Activated naive CD8-positive, alpha-beta T cell treated with anti-CD3 and anti-CD28 coated beads, Interleukin-2, amount 10 ng/mL, durations not matched to agents 7 days and 5 days (primary cell): ENCODE results near the gene WDR89. TPM values are rescaled to one million over a fixed set of nuclear protein-coding genes. Genes with fewer than 3 reads are reported as not detected.
"Not testable (repeated sequence)": the region's sequence is repeated elsewhere in the genome, so short reads cannot be mapped to it uniquely, and the experiment has no call there.

Experiments
- ATAC-seq: fragments of 150-1000 bp; cut with Tn5 transposase; one replicate; pipeline ENCODE4 v1.10.0; 2021; ENCODE audit warnings: low read depth, moderate library complexity
- POLR2A ChIA-PET: fragments of 350-600 bp; sonication (Branson Sonifier 250); formaldehyde crosslinking; loops from one replicate; lab custom pipeline; 2021; ENCODE audit warnings: antibody characterized with exemption; lab: Charles Lee
- DNase-seq: peaks from one replicate; pipeline ENCODE4 v3.0.0; 2021
- H3K27ac Mint-ChIP-seq: one replicate; pipeline ENCODE4 v1.8.0; 2022; ENCODE audit warnings: mild to moderate bottlenecking, mixed read lengths
- H3K27me3 Mint-ChIP-seq: one replicate; pipeline ENCODE4 v1.8.0; 2022; ENCODE audit warnings: mild to moderate bottlenecking, moderate library complexity, mixed read lengths
- H3K36me3 Mint-ChIP-seq: one replicate; pipeline ENCODE4 v1.8.0; 2021; ENCODE audit warnings: mild to moderate bottlenecking, mixed read lengths
- H3K4me1 Mint-ChIP-seq: one replicate; pipeline ENCODE4 v1.8.0; 2021; ENCODE audit warnings: mixed read lengths
- H3K4me3 Mint-ChIP-seq: one replicate; pipeline ENCODE4 v1.8.0; 2022; ENCODE audit warnings: mild to moderate bottlenecking, moderate library complexity, mixed read lengths
- H3K9me3 Mint-ChIP-seq: one replicate; pipeline ENCODE4 v1.8.0; 2021; ENCODE audit warnings: mixed read lengths
- total RNA-seq, 2 experiments: library from RNA; stranded (reverse); gene quantifications; one replicate each; pipeline ENCODE4 v1.2.3, GENCODE V29; 2021

WDR89 gene
- total RNA-seq, 2 experiments from 2014 or later: 22.7 to 23.1 TPM

DNA sequence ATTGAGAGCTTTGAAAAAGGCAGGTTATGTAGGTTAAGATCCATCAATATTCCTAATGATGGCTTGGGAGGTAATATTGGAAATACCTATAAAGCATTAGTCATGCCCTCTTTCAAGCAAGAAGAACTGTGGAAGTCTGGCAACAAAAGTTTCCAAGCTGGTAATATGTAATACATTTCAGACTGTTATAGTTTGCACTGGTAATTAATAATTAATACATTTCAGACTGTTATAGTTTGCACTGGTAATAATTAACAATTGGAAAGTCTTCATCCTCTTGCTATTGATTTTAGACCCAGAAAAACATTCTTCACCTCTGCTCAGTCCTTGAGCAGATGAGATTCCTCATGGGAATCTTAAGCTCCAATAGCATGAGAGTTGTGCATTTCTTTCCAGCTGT lies 29.0 kb upstream of the WDR89 start:
- H3K4me3 Mint-ChIP-seq: no peak overlapping the region
- no peak for ATAC-seq
- H3K9me3 Mint-ChIP-seq: no peaks in the 10 kb centered on the region
- H3K27me3 Mint-ChIP-seq: no peaks in the 10 kb centered on the region
- H3K4me1 Mint-ChIP-seq: no peaks in the 10 kb centered on the region
- H3K36me3 Mint-ChIP-seq: no peaks in the 10 kb centered on the region
- no peak for DNase-seq
- POLR2A ChIA-PET: no interaction called here
- no peak overlapping the region for H3K27ac Mint-ChIP-seq

DNA sequence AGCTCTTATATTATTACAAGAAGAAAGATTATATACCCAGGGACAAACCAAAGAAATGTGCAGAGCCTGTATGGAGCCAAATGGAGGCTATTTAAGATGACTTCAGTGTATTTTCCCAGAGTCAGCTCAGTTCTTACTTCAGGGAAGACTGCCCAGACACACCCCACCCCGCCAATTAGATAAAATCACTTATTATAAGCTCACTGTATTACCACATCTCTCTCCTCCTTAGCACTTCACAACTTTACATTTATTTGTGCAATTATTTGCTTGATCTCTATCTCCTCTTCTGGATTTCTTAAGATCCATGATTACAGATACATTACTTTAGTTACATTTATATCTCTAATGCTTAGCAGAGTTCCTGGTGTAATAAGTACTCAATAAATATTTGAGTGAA lies 24.7 kb upstream of the WDR89 start:
- POLR2A ChIA-PET: interaction anchor here (0.6 kb wide), 1 partner anchor 19 kb away, joined by 3 read pairs; no protein-coding TSS in a partner anchor
- H3K27ac Mint-ChIP-seq: no peak overlapping the region
- no peak overlapping the region for H3K4me3 Mint-ChIP-seq
- no peaks in the 10 kb centered on the region for H3K4me1 Mint-ChIP-seq
- no peak for ATAC-seq
- H3K36me3 Mint-ChIP-seq: no peaks in the 10 kb centered on the region
- no peaks in the 10 kb centered on the region for H3K27me3 Mint-ChIP-seq
- no peaks in the 10 kb centered on the region for H3K9me3 Mint-ChIP-seq
- no peak for DNase-seq

DNA sequence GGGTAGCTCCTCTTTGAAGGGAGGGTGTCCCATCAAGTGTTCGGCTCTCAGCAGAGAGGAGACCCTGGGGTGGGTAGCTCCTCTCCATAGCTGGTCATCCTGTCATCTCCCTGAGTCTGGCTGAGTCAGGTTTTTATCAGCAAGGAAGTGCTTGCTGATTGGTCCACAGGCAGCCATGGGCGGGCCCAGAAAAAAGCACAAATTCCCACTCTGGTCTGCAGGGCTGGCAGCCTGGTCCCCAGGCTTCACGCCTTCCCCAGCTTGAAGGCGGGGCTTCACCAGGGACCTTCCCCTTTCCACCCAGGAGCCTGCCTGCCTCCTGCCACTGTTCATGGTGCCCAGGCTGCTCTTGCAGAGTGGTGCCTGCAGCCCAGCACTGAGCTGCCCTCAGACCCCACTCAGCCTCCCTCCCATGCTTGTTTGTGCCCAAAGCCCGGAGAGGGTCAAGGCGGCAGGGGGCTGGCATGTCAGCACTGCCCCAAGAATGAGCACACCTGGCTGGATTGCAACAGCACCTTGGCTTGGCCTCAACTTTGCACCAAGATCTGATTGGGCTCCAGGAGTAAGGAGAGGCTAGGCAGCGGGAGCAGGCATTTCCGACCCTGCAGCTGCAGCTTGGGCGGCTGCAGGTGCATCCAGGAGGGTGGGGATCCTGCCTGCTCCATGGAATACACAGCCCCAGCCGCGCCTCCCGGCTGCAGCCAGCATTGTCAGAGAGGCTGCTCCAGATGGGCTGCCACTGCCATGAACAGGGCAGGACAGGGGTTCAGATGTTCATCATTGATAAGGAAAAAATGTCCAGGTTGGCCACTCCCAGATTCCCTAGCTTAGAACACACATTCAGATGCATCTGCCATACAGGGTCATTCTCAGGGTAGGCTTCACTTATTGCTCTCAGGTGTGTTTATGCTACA lies 22.0 kb upstream of the WDR89 start:
- H3K4me1 Mint-ChIP-seq: no peaks in the 10 kb centered on the region
- DNase-seq (no peak), ATAC-seq (no peak)
- no peaks in the 10 kb centered on the region for H3K9me3 Mint-ChIP-seq
- H3K27me3 Mint-ChIP-seq: no peaks in the 10 kb centered on the region
- H3K4me3 Mint-ChIP-seq: no peak overlapping the region
- POLR2A ChIA-PET: interaction anchor here (1.2 kb wide), 1 partner anchor 11 kb away, joined by 3 read pairs; no protein-coding TSS in a partner anchor
- peaks cover 2% of the 10 kb centered on the region for H3K36me3 Mint-ChIP-seq
- no peak overlapping the region for H3K27ac Mint-ChIP-seq

DNA sequence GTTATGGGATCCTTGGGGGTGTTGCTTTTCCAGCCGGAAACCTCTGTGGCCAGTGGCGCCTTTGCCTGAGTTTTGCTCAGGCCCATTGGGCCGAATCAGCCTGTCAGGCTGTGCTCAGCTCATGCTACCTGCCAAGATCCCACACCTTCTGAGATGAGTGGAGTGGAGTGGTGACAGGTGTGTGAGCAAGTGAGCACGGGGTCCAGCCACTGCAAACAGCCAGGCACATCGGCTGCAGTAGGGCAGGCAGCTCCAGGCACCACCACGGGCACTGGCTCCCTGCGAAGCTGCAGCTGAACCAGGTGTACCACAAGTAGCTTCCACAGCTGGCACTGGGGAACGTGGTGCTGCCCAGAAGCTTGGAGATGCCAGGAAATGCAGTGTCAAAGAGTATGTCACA lies 21.1 kb upstream of the WDR89 start:
- H3K27me3 Mint-ChIP-seq: no peaks in the 10 kb centered on the region
- no peak for ATAC-seq

DNA sequence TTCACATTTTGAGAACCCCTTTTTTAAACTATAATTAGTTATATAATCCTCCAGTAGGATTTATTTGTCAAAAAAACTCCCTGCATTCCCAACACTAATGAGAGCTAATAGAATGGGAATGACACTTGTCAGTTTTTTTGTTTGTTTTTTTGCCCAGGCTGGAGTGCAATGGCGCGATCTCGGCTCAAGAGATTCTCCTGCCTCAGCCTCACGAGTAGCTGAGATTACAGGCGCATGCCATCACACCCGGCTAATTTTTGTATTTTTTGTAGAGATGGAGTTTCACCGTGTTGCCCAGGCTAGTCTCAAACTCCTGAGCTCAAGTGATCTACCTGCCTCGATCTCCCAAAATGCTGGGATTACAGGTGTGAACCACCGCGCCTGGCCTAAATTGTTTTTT lies 20.2 kb upstream of the WDR89 start:
- ATAC-seq, H3K27ac Mint-ChIP-seq, H3K9me3 Mint-ChIP-seq, H3K27me3 Mint-ChIP-seq, H3K36me3 Mint-ChIP-seq, H3K4me3 Mint-ChIP-seq, H3K4me1 Mint-ChIP-seq, DNase-seq, POLR2A ChIA-PET: not testable (repeated sequence)

More for the DNA sequence above, 21.1 kb upstream of the WDR89 start:
- peaks cover 2% of the 10 kb centered on the region for H3K36me3 Mint-ChIP-seq
- no peaks in the 10 kb centered on the region for H3K4me1 Mint-ChIP-seq
- H3K9me3 Mint-ChIP-seq: no peaks in the 10 kb centered on the region
- H3K27ac Mint-ChIP-seq: no peak overlapping the region
- H3K4me3 Mint-ChIP-seq: no peak overlapping the region
- POLR2A ChIA-PET: no interaction called here
- DNase-seq: no peak

DNA sequence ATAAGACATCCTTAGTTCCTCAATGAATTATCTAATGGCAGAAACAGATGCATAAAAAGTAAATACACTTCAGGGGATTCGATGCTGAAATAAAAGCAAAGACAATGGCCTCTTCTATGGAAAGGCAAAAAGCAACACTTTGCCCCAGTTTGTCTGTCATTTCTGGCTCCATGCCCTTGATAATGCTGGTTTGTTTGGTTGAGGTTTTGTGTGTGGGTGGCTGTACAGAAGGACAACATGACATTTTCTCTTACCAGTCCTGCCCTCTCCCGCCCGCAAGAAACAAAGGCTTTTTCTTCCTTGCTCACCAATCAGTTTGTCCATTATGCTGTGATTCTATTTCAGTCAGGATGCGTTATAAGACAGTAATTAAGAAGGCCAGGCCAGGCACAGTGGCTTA lies 18.1 kb upstream of the WDR89 start:
- H3K36me3 Mint-ChIP-seq: peaks cover 2% of the 10 kb centered on the region
- H3K27ac Mint-ChIP-seq: no peak overlapping the region
- no peak for DNase-seq
- no peaks in the 10 kb centered on the region for H3K9me3 Mint-ChIP-seq
- H3K4me1 Mint-ChIP-seq: no peaks in the 10 kb centered on the region
- no peak overlapping the region for H3K4me3 Mint-ChIP-seq
- POLR2A ChIA-PET: interaction anchor here (0.7 kb wide), 1 partner anchor 223 kb away, joined by 5 read pairs; no protein-coding TSS in a partner anchor
- no peak for ATAC-seq
- H3K27me3 Mint-ChIP-seq: no peaks in the 10 kb centered on the region

DNA sequence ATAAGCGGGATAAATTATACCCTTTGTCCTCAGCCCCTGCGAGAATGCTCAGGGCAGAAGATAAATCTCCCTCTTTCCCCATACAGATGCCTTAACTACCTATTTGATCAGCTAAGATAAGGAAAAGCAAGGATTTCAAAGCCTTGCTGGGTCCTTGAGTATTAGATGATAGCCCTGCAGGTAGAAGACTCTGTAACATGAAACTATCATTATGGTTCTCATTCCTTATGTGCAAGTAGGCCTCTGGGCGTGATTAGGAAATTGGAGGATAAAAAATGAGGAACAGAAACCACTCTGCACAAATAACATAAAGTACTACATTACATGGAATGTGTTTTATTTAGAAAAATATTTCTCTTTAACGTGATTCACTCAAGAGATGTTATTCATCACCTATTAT lies 14.5 kb upstream of the WDR89 start:
- no peak for DNase-seq
- Mint-ChIP-seq H3K27me3 (no peaks in the 10 kb centered on the region), H3K27ac (no peak overlapping the region), H3K36me3 (peaks cover 7% of the 10 kb centered on the region), H3K9me3 (no peaks in the 10 kb centered on the region), H3K4me1 (peaks cover 2% of the 10 kb centered on the region), H3K4me3 (no peak overlapping the region)
- POLR2A ChIA-PET: interaction anchor here (0.6 kb wide), 1 partner anchor 9 kb away, joined by 3 read pairs; no protein-coding TSS in a partner anchor
- ATAC-seq: no peak

DNA sequence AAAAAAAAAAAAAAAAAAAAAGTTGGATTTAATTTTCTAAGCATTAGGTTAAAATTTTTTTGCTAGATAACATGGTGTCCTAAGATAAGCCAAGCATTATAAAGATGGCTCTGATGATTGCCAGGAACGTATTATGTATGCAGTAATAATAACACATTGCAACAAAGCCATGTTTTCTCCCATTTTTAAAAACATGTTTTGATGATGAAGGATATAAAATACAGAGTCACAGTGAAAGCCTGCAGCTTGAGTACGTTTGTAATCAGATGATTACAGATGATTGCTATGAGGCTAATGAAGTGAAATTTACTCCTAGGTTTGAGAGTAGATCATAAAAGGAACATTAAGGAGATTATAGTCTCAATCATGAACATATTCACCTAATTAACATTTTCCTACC lies 13.3 kb upstream of the WDR89 start:
- no peak overlapping the region for H3K27ac Mint-ChIP-seq
- DNase-seq (no peak), ATAC-seq (no peak)
- H3K27me3 Mint-ChIP-seq: no peaks in the 10 kb centered on the region
- POLR2A ChIA-PET: no interaction called here
- H3K4me3 Mint-ChIP-seq: no peak overlapping the region
- no peaks in the 10 kb centered on the region for H3K9me3 Mint-ChIP-seq
- H3K4me1 Mint-ChIP-seq: peaks cover 12% of the 10 kb centered on the region
- H3K36me3 Mint-ChIP-seq: peaks cover 7% of the 10 kb centered on the region

DNA sequence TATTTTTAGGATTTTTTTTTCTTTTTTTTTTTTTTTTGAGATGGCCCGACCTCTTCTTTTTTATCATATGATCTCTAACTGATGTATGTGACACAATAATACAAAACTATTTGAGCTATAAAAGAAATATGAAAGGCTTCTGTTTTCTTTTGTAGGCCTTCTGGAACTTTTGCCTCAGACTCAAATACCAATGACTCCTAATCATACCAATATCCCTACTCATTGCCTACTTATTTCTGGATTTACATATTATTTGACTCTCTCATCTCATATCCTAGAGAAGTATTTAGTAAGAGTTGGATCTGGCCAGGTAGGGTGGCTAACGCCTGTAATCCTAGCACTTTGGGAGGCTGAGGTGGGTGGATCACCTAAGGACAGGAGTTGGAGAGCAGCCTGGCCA lies 12.7 kb upstream of the WDR89 start:
- H3K27ac Mint-ChIP-seq: no peak overlapping the region
- no peaks in the 10 kb centered on the region for H3K9me3 Mint-ChIP-seq
- H3K27me3 Mint-ChIP-seq: no peaks in the 10 kb centered on the region
- DNase-seq (no peak), ATAC-seq (no peak)
- POLR2A ChIA-PET: no interaction called here
- peaks cover 6% of the 10 kb centered on the region for H3K36me3 Mint-ChIP-seq
- peaks cover 13% of the 10 kb centered on the region for H3K4me1 Mint-ChIP-seq
- no peak overlapping the region for H3K4me3 Mint-ChIP-seq

DNA sequence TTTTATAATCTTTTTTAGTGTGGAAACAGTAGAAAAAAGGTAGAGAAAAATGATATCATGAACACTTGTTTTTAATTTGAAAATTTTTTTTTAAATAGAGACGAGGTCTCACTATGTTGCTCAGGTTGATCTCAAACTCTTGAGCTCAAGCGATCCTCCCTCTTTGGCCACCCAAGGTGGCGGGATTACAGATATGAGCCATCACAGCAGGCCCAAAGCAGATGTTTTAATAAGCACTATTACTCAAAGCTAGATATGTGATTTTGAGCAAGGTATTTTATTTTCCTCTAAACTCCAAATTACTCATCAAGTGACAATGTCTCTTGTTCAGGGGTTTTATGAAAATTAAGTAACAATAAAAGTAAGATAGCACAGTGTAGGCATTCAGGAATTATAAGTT lies 10.7 kb upstream of the WDR89 start:
- H3K4me3 Mint-ChIP-seq: no peak overlapping the region
- ATAC-seq: no peak

DNA sequence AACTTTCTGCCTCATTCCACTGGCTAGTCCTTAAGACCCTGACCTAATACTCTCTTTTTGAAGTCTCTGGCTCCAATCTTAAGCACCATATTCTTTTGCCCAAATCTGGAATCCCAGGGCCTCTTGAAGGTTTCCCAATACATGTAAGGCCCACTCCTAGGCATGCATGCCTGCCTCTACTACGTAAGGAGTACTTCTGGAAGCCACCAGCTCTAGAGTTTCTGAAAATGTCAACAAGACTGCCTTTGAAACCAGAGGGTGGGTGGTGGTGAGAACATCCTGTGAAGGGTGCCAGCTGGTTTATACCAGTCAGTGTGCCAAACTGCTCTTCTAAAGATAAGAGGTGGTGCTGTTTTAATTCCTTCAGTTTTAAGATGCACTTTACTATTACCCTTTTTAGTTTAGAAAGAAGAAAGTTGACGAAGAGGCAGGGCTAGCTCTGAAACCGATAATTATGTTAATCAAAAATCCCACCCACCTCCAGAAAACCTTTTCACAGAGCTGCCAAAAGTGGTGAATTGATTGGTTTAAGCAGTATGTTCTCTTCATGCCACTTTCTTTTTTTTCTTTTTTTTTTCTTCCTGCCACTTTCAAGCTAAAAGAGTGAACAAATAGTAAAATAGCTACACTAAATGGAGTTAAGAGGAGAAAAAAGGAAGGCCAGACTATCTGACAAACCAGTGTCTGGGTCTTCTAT lies 8.7 kb upstream of the WDR89 start:
- Mint-ChIP-seq H3K27me3 (no peaks in the 10 kb centered on the region), H3K9me3 (no peaks in the 10 kb centered on the region), H3K4me1 (peaks cover 14% of the 10 kb centered on the region), H3K36me3 (peaks cover 6% of the 10 kb centered on the region), H3K27ac (peak overlapping the region; percentile 92), H3K4me3 (peak overlapping the region; percentile 59)
- POLR2A ChIA-PET: interaction anchor here (0.6 to 3.5 kb wide), 4 partner anchors 8 to 107 kb away, joined by 3 to 25 read pairs (median 7); partner anchors contain the start of genes PPP2R5E, SGPP1 and WDR89
- ATAC-seq (peak; percentile 91), DNase-seq (no peak)

More for the DNA sequence above, 10.7 kb upstream of the WDR89 start:
- no peaks in the 10 kb centered on the region for H3K9me3 Mint-ChIP-seq
- H3K27me3 Mint-ChIP-seq: no peaks in the 10 kb centered on the region
- no peak overlapping the region for H3K27ac Mint-ChIP-seq
- H3K36me3 Mint-ChIP-seq: peaks cover 6% of the 10 kb centered on the region
- peaks cover 13% of the 10 kb centered on the region for H3K4me1 Mint-ChIP-seq
- POLR2A ChIA-PET: interaction anchor here (0.7 to 3.5 kb wide), 3 partner anchors 10 to 741 kb away, joined by 3 to 25 read pairs (median 3); partner anchors contain the start of gene WDR89
- no peak for DNase-seq

DNA sequence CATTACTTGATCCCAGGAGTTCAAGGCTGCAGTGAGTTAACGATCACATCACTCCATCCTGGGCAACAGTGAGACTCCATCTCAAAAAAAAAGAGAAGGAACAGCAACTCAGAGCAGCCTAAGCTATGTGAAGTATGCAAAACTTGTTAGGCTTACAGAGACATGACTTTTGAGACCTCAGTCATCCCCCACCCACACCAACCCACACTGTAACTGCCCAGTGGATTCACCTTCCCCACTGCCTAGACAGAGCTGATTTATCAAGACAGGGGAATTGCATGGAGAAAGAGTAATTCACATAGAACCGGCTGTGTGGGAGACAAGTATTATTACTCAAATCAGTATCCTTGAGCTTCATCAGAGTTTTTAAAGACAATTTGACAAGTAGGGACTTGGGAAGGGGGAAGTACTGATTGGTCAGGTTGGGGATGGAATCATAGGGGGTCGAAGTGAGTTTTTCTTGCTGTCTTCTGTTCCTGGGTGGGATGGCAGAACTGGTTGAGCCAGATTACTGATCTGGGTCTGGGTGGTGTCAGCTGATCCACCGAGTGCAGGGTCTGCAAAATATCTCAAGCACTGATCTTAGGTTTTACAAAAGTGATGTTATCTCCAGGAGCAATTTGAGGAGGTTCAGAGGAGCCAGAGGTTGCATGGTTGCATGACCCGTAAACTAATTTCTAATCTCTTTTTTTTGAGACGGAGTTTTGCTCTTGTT lies 6.2 kb upstream of the WDR89 start:
- H3K27ac Mint-ChIP-seq: no peak overlapping the region
- H3K4me1 Mint-ChIP-seq: peaks cover 16% of the 10 kb centered on the region
- H3K36me3 Mint-ChIP-seq: peaks cover 4% of the 10 kb centered on the region
- H3K9me3 Mint-ChIP-seq: no peaks in the 10 kb centered on the region
- H3K27me3 Mint-ChIP-seq: no peaks in the 10 kb centered on the region
- H3K4me3 Mint-ChIP-seq: no peak overlapping the region
- DNase-seq (no peak), ATAC-seq (no peak)
- POLR2A ChIA-PET: interaction anchor here (0.7 kb wide), 1 partner anchor 8 kb away, joined by 3 read pairs; no protein-coding TSS in a partner anchor

DNA sequence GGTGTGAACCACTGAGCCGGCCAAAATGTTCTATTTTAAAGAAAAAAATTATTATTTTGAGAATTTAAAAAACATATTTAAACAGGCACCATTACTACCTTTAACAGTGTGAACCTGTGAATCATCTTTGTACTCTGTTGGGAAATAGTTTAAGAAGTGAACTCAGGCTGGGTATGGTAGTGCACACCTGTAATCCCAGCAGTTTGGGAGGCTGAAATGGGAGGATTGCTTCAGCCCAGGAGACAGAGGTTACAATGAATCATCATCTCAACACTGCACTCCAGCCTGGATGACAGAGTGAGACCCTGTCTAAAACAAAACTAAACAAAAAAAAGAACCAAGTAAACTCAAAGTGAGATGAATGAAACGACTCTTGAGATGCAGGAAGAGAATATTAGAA lies 3.1 kb upstream of the WDR89 start:
- Mint-ChIP-seq H3K27me3 (no peaks in the 10 kb centered on the region), H3K36me3 (no peaks in the 10 kb centered on the region), H3K9me3 (no peaks in the 10 kb centered on the region), H3K4me1 (peaks cover 11% of the 10 kb centered on the region), H3K4me3 (no peak overlapping the region), H3K27ac (no peak overlapping the region)
- POLR2A ChIA-PET: no interaction called here
- ATAC-seq: no peak
- DNase-seq: no peak
